ENCODE results near the gene CHPF. TPM values are rescaled to one million over a fixed set of nuclear protein-coding genes. Genes with fewer than 3 reads are reported as not detected.

The CHPF gene
- total RNA-seq, 1 experiment from 2014 or later: 52.4 TPM

DNA sequence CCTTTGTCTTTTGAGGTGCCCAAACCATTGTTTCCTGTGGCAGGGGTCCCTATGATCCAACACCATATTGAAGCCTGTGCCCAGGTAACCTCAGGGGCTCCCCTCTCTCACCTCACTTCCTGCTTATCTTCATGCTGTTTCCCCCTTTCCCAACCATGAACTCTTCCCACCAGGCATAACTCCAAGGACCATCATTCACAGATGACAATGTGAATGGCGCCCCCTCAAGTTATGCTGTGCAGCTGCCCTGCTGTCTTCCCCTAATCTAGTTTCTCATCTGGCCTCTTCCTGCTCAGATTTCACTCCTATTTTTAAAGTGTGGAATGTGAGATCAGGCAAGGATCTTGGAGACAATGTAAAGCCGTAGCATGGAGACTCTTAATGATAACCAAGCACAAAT, 43.5 kb downstream of the CHPF start:
- no peak for DNase-seq (ENCODE audit: extremely low read depth, low read depth)

DNA sequence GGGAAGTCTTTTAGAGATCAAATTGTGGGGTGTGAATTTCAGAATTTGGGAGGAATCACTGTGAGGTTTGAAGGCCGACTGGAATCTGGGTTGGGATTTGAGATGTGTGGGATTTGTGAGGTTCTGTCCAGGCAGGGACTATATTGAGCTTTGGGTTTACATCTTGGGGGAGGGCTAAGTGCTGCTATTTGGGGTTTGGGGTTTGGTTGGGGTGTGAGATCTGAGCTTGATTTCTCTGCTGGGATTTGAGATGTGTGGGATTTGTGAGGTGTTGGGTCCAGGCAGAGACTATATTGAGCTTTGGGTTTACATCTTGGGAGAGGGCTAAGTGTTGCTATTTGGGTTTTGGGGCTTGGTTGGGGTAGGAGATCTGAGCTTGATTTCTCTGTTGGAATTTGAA, 44.1 kb downstream of the CHPF start:
- no peak for DNase-seq (ENCODE audit: extremely low read depth, low read depth)

- no peak for DNase-seq (ENCODE audit: extremely low read depth, low read depth)
Measured at GRCh38 chr2:219499058-219499307, 44.6 kb downstream of the CHPF start.

- DNase-seq (ENCODE audit: extremely low read depth, low read depth): peak; percentile 99
Measured at GRCh38 chr2:219498280-219499057, 45.1 kb downstream of the CHPF start, which contains the start of gene GMPPA. Gene GMPPA, plus strand, starts transcription at chr2:219498891. Its CDS starts 1,085 bp downstream, at chr2:219499976.

- peak; percentile 80 for DNase-seq (ENCODE audit: extremely low read depth, low read depth)
Measured at GRCh38 chr2:219497495-219498279, 45.9 kb downstream of the CHPF start.

DNA sequence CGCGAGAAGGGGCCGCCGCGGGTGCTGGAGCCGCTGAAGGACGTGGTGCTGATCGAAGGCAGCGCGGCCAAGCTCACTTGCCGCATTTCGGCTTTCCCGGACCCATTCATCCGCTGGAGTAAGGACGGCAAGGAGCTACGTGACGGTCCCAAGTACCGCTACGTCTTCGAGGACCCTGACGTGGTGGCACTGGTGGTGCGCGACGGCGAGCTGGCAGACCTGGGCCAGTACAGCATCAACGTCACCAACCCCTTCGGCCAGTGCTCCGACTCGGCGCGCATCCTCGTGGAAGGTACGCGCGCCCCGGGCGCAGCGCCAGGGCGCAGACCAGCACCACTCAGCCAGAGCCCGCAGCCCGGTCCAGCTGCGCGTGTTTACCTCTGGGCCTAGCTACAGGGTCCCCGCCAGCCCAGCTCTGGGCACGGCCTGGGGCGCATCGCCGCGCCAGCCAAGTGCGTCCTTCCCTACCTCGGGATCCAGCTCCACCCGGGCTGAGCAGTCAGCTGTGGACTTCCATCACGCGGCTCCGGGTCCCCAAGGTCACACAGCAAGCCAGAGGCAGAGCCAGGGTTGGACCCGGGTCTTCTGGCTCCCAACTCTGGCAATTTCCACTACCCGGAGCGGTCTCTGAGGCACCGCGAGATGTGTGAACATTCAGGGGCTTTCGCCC, 46.6 kb downstream of the CHPF start:
- no peak for DNase-seq (ENCODE audit: extremely low read depth, low read depth)

- no peak for DNase-seq (ENCODE audit: extremely low read depth, low read depth)
Measured at GRCh38 chr2:219496247-219496824, 47.3 kb downstream of the CHPF start.

- peak; percentile 66 for DNase-seq (ENCODE audit: extremely low read depth, low read depth)
Measured at GRCh38 chr2:219495531-219496122, 48.0 kb downstream of the CHPF start.

DNA sequence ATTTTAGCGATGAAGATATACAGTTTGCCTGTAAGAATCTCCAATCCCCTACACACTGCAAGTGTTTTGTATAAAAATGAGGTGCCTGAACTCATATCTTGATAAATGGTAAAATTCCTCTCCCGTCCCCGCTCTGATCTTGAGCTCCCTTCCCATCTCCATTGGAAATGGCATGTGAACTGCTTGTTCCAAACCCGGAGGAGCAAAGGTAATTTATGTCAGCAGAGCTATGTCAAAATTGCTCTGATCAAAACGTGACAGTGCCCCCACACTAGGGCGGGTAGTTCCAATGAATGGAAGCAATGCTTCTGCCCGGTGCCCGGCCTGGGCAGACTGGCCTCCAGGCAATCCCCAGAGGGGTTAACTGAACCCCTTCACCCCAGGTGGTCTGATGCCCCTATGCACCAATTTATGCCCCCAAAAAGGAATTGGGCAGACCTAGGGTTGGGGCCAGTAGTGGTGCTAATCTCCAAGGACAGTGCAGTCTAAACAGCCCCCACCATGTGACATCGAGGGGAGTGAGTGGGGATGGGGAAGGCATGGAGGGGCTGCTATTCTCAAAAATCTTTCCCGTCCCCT, 48.6 kb downstream of the CHPF start:
- DNase-seq (ENCODE audit: extremely low read depth, low read depth): no peak

DNA sequence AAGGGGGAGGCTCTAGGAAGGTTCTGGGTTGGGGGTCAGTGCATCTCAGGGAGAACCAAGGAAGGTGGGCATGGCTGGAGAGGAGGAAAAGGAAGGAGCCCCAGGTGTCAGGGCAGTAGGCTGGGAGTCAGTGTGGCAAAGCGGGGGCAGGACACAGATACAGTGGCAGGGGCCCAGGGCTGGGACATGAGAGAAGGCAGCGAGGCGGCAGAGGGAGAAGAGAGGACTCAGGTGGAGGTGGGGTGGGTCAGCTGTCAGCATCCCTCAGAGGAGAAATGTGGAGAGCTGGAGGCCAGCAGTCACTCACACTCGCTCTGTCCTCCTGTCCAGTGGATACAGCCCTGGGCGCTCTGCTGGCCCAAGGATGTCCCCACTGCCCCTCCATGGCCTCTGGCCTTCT, 50.5 kb downstream of the CHPF start:
- no peak for DNase-seq (ENCODE audit: extremely low read depth, low read depth)

DNA sequence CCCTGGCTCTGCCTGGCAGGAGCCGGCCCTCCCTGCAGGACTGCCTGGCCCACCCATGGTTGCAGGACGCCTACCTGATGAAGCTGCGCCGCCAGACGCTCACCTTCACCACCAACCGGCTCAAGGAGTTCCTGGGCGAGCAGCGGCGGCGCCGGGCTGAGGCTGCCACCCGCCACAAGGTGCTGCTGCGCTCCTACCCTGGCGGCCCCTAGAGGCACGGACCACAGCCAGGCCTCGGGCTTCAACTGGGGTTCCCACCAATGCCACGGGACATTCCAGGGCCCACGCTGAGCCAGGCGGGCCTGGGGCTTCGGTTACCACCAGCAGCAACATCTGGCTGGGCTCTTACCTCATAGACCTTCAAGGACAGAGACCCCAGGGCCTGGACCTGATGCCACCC, 51.0 kb downstream of the CHPF start:
- no peak for DNase-seq (ENCODE audit: extremely low read depth, low read depth)

GRCh38 chr2:219491278-219491963, 52.2 kb downstream of the CHPF start:
- DNase-seq (ENCODE audit: extremely low read depth, low read depth): no peak

- no peak for DNase-seq (ENCODE audit: extremely low read depth, low read depth)
Measured at GRCh38 chr2:219490600-219491130, 52.9 kb downstream of the CHPF start.

GRCh38 chr2:219490186-219490585, 53.4 kb downstream of the CHPF start:
- no peak for DNase-seq (ENCODE audit: extremely low read depth, low read depth)

DNA sequence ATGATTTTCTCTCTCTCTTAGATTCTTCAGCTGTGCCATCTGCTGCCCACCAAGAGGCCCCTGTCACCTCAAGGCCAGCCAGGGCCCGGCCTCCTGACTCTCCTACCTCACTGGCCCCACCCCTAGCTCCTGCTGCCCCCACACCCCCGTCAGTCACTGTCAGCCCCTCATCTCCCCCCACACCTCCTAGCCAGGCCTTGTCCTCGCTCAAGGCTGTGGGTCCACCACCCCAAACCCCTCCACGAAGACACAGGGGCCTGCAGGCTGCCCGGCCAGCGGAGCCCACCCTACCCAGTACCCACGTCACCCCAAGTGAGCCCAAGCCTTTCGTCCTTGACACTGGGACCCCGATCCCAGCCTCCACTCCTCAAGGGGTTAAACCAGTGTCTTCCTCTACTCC, 54.3 kb downstream of the CHPF start:
- DNase-seq (ENCODE audit: extremely low read depth, low read depth): no peak

Small RNA genes lying within 50 kb of the gene (small RNA-seq; reads per million reads assigned to genes)
- gene MIR3132: 0 reads per million in 2 experiments
- gene RN7SKP213: 0 to 0.35 reads per million in 2 experiments

Other genes with a start within 250 kb of the CHPF start
- gene PTPRN, start 234.4 kb downstream of the CHPF start, total RNA-seq (2014; rRNA removed; shearing (Covaris generic)): 11.3 and 22.7 TPM in 2 replicates
- not detected in 2 replicates for gene RESP18, start 211.1 kb downstream of the CHPF start, total RNA-seq (2014; rRNA removed; shearing (Covaris generic))
- gene DNPEP, start 155.9 kb downstream of the CHPF start, total RNA-seq (2014; rRNA removed; shearing (Covaris generic)): 50.8 and 55.2 TPM in 2 replicates
- 0.38 and 0.50 TPM in 2 replicates for gene DES, start 125.4 kb downstream of the CHPF start, total RNA-seq (2014; rRNA removed; shearing (Covaris generic))
- gene SPEG, start 109.0 kb downstream of the CHPF start, total RNA-seq (2014; rRNA removed; shearing (Covaris generic)): 0.29 and 0.99 TPM in 2 replicates
- gene GMPPA, start 44.9 kb downstream of the CHPF start, total RNA-seq (2014; rRNA removed; shearing (Covaris generic)): 36.8 and 40.2 TPM in 2 replicates
- 0.17 and 0.43 TPM in 2 replicates for gene ASIC4, start 29.3 kb downstream of the CHPF start, total RNA-seq (2014; rRNA removed; shearing (Covaris generic))
- 0.59 and 0.87 TPM in 2 replicates for gene TMEM198, start 219 bp upstream of the CHPF start, total RNA-seq (2014; rRNA removed; shearing (Covaris generic))
- 10.0 and 10.6 TPM in 2 replicates for gene OBSL1, start 27.7 kb upstream of the CHPF start, total RNA-seq (2014; rRNA removed; shearing (Covaris generic))
- gene INHA, start 28.5 kb upstream of the CHPF start, total RNA-seq (2014; rRNA removed; shearing (Covaris generic)): 0.64 and 1.4 TPM in 2 replicates
- gene STK11IP, start 54.0 kb upstream of the CHPF start, total RNA-seq (2014; rRNA removed; shearing (Covaris generic)): 18.1 and 21.6 TPM in 2 replicates
- gene SLC4A3, start 83.8 kb upstream of the CHPF start, total RNA-seq (2014; rRNA removed; shearing (Covaris generic)): 0.97 and 1.3 TPM in 2 replicates